ENCODE data around the gene SS18L1.

The SS18L1 gene

DNA sequence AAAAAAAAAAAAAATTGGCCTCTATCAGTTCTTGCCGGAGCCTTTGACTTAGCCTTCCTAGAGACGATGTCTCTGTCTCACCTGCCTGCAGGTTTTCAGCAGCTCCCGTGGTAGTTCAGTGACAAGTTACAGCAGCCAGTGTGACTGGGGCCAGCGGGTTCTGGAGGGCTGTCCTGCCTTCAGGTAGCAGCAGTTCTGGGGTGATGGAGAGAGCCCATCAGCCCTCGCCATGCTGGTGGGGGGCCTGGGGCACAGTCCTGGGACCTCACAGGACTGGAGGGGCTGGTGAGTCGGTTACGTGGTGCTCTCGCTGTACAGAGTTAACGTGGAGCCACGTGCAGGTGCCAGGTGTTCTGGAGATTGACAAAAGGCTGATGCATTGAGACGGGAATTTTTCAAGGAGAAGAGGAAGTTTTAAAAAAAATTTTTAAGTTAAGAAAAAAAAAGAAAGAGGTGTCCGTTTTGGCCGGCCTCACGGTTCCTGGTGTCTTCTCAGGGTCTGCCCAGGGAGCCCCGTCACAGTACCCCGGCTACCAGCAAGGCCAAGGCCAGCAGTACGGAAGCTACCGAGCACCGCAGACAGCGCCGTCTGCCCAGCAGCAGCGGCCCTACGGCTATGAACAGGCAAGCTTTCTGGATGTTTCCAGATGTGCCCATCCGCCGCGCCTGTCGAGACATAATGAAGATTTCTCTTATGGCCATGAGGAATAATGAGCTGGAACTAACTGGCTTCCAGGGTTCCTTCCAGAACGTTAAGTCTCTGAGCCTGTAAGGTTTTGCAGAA is 30.6 kb downstream of the SS18L1 start:
- no peak for DNase-seq
- H3K9me3 ChIP-seq: no peaks in the 10 kb centered on the region
- no peak overlapping the region for H3K4me3 ChIP-seq
- H3K4me1 ChIP-seq: no peaks in the 10 kb centered on the region
- no peaks in the 10 kb centered on the region for H3K27me3 ChIP-seq
- intact Hi-C loops (cut with DNase I; ENCODE audit: low total_unique reads): no loop called here
- no peak for TF ChIP-seq CTCF (IDR thresholded peaks at IDR 0.05)
- H3K27ac ChIP-seq: no peak overlapping the region
- H3K36me3 ChIP-seq: peaks cover 8 to 83% (median 35%) of the 10 kb centered on the region in 3 donors

- H3K27me3 ChIP-seq: no peaks in the 10 kb centered on the region
- H3K36me3 ChIP-seq: peaks cover 8 to 81% (median 42%) of the 10 kb centered on the region in 3 donors
- no peak for DNase-seq
- no peak overlapping the region for H3K27ac ChIP-seq
- intact Hi-C loops (cut with DNase I; ENCODE audit: low total_unique reads): no loop called here
- H3K9me3 ChIP-seq: no peaks in the 10 kb centered on the region
- H3K4me1 ChIP-seq: no peaks in the 10 kb centered on the region
- TF ChIP-seq CTCF (IDR thresholded peaks at IDR 0.05): no peak
- H3K4me3 ChIP-seq: no peak overlapping the region
Measured at GRCh38 chr20:62174870-62175624, 31.5 kb downstream of the SS18L1 start.

DNA sequence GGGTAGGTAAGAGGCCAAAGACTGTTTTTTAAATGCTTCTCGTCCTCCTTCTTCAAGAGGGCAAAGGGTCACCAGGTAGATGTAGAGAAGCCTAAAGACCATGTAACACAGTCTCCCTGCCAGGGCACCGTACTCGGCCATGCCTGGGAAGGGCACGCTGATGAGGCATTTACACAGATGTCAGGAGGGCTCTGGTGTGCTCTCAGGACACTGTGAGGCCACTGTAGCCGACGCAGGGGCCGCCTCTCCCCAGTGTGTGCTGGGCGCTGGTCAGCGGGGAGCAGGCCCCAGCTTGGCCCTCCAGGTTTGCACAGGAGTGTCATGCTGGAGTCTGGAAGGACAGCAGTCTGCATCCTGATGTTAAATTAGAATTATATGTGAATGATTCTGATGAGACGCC is 32.1 kb downstream of the SS18L1 start:
- Histone ChIP-seq H3K27ac (no peak overlapping the region), H3K4me3 (no peak overlapping the region), H3K27me3 (no peaks in the 10 kb centered on the region), H3K4me1 (no peaks in the 10 kb centered on the region), H3K9me3 (no peaks in the 10 kb centered on the region), H3K36me3 (peaks cover 8 to 75% (median 42%) of the 10 kb centered on the region in 3 donors)
- no peak for DNase-seq
- no peak for TF ChIP-seq CTCF (IDR thresholded peaks at IDR 0.05)
- intact Hi-C loops (cut with DNase I; ENCODE audit: low total_unique reads): loop anchor here (1.0 kb wide), 1 partner anchor 22 kb away; no protein-coding TSS in a partner anchor

- TF ChIP-seq CTCF (IDR thresholded peaks at IDR 0.05): no peak
- Histone ChIP-seq H3K27ac (no peak overlapping the region), H3K4me3 (no peak overlapping the region), H3K4me1 (peaks cover 0 to under 1% (median 0%) of the 10 kb centered on the region in 4 donors), H3K36me3 (peaks cover 8 to 72% (median 42%) of the 10 kb centered on the region in 3 donors), H3K27me3 (no peaks in the 10 kb centered on the region), H3K9me3 (no peaks in the 10 kb centered on the region)
- DNase-seq: no peak
- intact Hi-C loops (cut with DNase I; ENCODE audit: low total_unique reads): loop anchor here (1.0 kb wide), 1 partner anchor 20 kb away; no protein-coding TSS in a partner anchor
Measured at GRCh38 chr20:62176866-62177265, 33.3 kb downstream of the SS18L1 start.

GRCh38 chr20:62177307-62177706 is 33.7 kb downstream of the SS18L1 start:
- Histone ChIP-seq H3K4me3 (no peak overlapping the region), H3K27ac (no peak overlapping the region), H3K4me1 (peaks cover 0 to 4% (median 2%) of the 10 kb centered on the region in 4 donors), H3K9me3 (no peaks in the 10 kb centered on the region), H3K27me3 (no peaks in the 10 kb centered on the region), H3K36me3 (peaks cover 8 to 70% (median 42%) of the 10 kb centered on the region in 3 donors)
- no peak for DNase-seq
- intact Hi-C loops (cut with DNase I; ENCODE audit: low total_unique reads): no loop called here
- no peak for TF ChIP-seq CTCF (IDR thresholded peaks at IDR 0.05)
